HepG2 (cell line): ENCODE results near the gene ERVH48-1. TPM values are rescaled to one million over a fixed set of nuclear protein-coding genes. Genes with fewer than 3 reads are reported as not detected.
A peak's percentile ranks its signal among the peaks of the same experiment; 100 is the strongest.

ENCODE experiments used
- ELF1 ChIP-seq: sonication (generic); formaldehyde crosslinking; IDR thresholded peaks from 2 replicates; pipeline ENCODE4 v1.4.0; 2020; ENCODE audit warnings: missing genetic modification reagents
- SOX13 ChIP-seq, 3 experiments: fragments of 450-650 bp in 1 of 3; sonication (generic) in 1 of 3; formaldehyde crosslinking in 1 of 3; IDR thresholded peaks in 2 of 3; conservative IDR thresholded peaks in 1 of 3; 2 replicates each; pipeline versions ENCODE4 v1.5.0 to v1.6.1; 2016 to 2020; ENCODE audit warnings: antibody characterized with exemption in 1 of 3, mild to moderate bottlenecking in 1 of 3, missing compliant biosample characterization in 1 of 3, missing genetic modification reagents in 1 of 3, moderate library complexity in 1 of 3
- TCF12 ChIP-seq, 2 experiments: fragments of 450-650 bp in 1 of 2; sonication (generic) in 1 of 2; formaldehyde crosslinking in 1 of 2; IDR thresholded peaks; 2 replicates each; pipeline versions ENCODE4 v1.6.1 to v1.8.0; 2017 to 2022; ENCODE audit warnings: antibody characterized with exemption in 1 of 2, mild to moderate bottlenecking in 1 of 2, missing genetic modification reagents in 1 of 2, moderate library complexity in 1 of 2
- TOE1 ChIP-seq: sonication (generic); formaldehyde crosslinking; IDR thresholded peaks from 2 replicates; pipeline ENCODE4 v1.4.0; 2020; ENCODE audit warnings: mild to moderate bottlenecking, missing genetic modification reagents
- ZFY ChIP-seq: sonication (generic); formaldehyde crosslinking; IDR thresholded peaks from 2 replicates; pipeline ENCODE4 v1.4.0; 2020; ENCODE audit warnings: missing genetic modification reagents
- ZNF569 ChIP-seq: sonication (generic); formaldehyde crosslinking; IDR thresholded peaks from 2 replicates; pipeline ENCODE4 v1.5.0; 2020; ENCODE audit warnings: mild to moderate bottlenecking, missing genetic modification reagents, moderate library complexity, borderline replicate concordance
- polyA plus RNA-seq, 8 experiments: library from polyadenylated mRNA; depleted of rRNA in 3 of 8; stranded (reverse) in 7 of 8; unstranded in 1 of 8; fragments of >200 nt; fragmentation: Illumina TruSeq in 4 of 8; extraction: Trizol in 4 of 8; gene quantifications; 2 replicates each; pipeline versions ENCODE4 v1.2.1 to v1.2.3, GENCODE V29; 2011 to 2016; ENCODE audit warnings: low read depth in 4 of 8, missing spikeins in 1 of 8, mixed read lengths in 1 of 8; ENCODE audit not compliant: insufficient read depth in 1 of 8
- total RNA-seq, 5 experiments: library from RNA; depleted of rRNA; stranded (reverse); fragments of >200 nt; fragmentation: Illumina TruSeq; extraction: Trizol; gene quantifications; 2 replicates each; pipeline ENCODE4 v1.2.3, GENCODE V29; 2016; ENCODE audit warnings: low read depth in 1 of 5
- TF ChIP-seq, protein P1 (sequence below): sonication (generic); formaldehyde crosslinking; IDR thresholded peaks from 2 replicates; pipeline ENCODE4 v1.5.1; 2020; ENCODE audit warnings: mild to moderate bottlenecking, missing genetic modification reagents, borderline replicate concordance
- TF ChIP-seq, protein P2 (sequence below): sonication (generic); formaldehyde crosslinking; conservative IDR thresholded peaks from 2 replicates; pipeline ENCODE4 v1.4.0; 2020; ENCODE audit warnings: missing genetic modification reagents
- TF ChIP-seq, protein P3 (sequence below): sonication (generic); formaldehyde crosslinking; IDR thresholded peaks from 2 replicates; pipeline ENCODE4 v1.4.0; 2020; ENCODE audit warnings: missing genetic modification reagents
- TF ChIP-seq, protein P4 (sequence below): sonication (generic); formaldehyde crosslinking; IDR thresholded peaks from 2 replicates; pipeline ENCODE4 v1.8.0; 2023; ENCODE audit warnings: mild to moderate bottlenecking, missing genetic modification reagents

Gene ERVH48-1
- total and polyA plus RNA-seq, 2 of the 13 experiments (the other 11 are each of a cell fraction or from before 2014, with no cell fraction given): 1.8 TPM; not detected in 1

DNA sequence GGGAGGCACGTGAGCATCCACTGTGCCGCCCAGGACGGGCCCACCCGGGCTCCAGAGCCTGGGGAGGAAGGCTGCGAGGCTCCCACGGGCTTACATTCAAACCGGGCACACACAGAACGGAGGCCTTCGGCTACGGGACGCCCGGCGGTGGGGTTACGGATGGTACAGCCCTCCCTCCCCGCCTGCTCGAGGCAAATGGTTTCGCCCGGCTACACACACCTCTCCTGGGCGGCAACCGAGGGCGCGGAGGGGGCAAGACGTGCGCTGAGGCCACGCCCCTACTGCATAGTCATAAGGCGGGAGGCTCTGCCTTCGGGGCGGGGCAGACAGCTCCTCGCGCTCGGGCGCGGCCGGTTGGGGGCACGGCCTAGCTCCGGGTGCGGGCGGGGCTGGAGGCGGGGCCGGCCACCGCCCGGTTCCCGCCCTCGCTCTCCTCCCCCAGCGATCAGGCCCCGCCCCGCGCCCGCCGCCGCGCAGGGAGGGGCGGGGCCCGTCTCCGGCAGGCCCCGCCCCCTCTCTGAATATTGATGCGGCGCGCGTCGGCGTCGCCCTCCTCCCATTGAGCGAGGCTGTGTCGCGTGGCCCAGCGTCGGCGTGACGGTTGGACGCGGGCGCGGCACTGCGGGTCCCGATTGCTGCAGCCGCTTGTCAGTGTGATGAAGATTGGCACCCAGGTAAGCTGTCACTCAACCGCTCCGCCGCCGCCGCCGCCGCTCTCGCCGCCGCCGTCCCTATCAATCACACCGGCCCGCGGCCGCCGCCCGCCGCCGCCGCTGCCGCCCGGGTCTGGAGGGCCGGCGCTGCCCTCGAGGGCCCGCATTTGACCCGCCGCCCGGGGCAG, 48.8 kb upstream of the ERVH48-1 start, which contains the start of gene PKNOX1 (continued):
- TF ChIP-seq, protein P1, sequence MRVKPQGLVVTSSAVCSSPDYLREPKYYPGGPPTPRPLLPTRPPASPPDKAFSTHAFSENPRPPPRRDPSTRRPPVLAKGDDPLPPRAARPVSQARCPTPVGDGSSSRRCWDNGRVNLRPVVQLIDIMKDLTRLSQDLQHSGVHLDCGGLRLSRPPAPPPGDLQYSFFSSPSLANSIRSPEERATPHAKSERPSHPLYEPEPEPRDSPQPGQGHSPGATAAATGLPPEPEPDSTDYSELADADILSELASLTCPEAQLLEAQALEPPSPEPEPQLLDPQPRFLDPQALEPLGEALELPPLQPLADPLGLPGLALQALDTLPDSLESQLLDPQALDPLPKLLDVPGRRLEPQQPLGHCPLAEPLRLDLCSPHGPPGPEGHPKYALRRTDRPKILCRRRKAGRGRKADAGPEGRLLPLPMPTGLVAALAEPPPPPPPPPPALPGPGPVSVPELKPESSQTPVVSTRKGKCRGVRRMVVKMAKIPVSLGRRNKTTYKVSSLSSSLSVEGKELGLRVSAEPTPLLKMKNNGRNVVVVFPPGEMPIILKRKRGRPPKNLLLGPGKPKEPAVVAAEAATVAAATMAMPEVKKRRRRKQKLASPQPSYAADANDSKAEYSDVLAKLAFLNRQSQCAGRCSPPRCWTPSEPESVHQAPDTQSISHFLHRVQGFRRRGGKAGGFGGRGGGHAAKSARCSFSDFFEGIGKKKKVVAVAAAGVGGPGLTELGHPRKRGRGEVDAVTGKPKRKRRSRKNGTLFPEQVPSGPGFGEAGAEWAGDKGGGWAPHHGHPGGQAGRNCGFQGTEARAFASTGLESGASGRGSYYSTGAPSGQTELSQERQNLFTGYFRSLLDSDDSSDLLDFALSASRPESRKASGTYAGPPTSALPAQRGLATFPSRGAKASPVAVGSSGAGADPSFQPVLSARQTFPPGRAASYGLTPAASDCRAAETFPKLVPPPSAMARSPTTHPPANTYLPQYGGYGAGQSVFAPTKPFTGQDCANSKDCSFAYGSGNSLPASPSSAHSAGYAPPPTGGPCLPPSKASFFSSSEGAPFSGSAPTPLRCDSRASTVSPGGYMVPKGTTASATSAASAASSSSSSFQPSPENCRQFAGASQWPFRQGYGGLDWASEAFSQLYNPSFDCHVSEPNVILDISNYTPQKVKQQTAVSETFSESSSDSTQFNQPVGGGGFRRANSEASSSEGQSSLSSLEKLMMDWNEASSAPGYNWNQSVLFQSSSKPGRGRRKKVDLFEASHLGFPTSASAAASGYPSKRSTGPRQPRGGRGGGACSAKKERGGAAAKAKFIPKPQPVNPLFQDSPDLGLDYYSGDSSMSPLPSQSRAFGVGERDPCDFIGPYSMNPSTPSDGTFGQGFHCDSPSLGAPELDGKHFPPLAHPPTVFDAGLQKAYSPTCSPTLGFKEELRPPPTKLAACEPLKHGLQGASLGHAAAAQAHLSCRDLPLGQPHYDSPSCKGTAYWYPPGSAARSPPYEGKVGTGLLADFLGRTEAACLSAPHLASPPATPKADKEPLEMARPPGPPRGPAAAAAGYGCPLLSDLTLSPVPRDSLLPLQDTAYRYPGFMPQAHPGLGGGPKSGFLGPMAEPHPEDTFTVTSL (CRISPR knock-in tag): no peak
- TF ChIP-seq, protein P2, sequence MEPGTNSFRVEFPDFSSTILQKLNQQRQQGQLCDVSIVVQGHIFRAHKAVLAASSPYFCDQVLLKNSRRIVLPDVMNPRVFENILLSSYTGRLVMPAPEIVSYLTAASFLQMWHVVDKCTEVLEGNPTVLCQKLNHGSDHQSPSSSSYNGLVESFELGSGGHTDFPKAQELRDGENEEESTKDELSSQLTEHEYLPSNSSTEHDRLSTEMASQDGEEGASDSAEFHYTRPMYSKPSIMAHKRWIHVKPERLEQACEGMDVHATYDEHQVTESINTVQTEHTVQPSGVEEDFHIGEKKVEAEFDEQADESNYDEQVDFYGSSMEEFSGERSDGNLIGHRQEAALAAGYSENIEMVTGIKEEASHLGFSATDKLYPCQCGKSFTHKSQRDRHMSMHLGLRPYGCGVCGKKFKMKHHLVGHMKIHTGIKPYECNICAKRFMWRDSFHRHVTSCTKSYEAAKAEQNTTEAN (CRISPR knock-in tag): peak; percentile 60; the same call in 1 of the 2 replicates
- TF ChIP-seq TCF12 (IDR thresholded peaks at IDR 0.05) (no peak), TCF12 (CRISPR knock-in tag; IDR thresholded peaks at IDR 0.05) (no peak), SOX13 (IDR thresholded peaks at IDR 0.05) (no peak), SOX13 (CRISPR knock-in tag; conservative IDR thresholded peaks at IDR 0.05 in 1 of 2, IDR thresholded peaks at IDR 0.05 in 1 of 2) (0 out of 4 replicates have a peak, but pooled peaks of 1 of the 2 experiments have one; percentile 18), ELF1 (CRISPR knock-in tag) (peak; percentile 24; the same call in 1 of the 2 replicates), ZNF569 (CRISPR knock-in tag) (no peak), ZFY (CRISPR knock-in tag) (peak; percentile 71), TOE1 (CRISPR knock-in tag) (no peak)
- TF ChIP-seq, protein P3, sequence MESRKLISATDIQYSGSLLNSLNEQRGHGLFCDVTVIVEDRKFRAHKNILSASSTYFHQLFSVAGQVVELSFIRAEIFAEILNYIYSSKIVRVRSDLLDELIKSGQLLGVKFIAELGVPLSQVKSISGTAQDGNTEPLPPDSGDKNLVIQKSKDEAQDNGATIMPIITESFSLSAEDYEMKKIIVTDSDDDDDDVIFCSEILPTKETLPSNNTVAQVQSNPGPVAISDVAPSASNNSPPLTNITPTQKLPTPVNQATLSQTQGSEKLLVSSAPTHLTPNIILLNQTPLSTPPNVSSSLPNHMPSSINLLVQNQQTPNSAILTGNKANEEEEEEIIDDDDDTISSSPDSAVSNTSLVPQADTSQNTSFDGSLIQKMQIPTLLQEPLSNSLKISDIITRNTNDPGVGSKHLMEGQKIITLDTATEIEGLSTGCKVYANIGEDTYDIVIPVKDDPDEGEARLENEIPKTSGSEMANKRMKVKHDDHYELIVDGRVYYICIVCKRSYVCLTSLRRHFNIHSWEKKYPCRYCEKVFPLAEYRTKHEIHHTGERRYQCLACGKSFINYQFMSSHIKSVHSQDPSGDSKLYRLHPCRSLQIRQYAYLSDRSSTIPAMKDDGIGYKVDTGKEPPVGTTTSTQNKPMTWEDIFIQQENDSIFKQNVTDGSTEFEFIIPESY (CRISPR knock-in tag): peak; percentile 38
- TF ChIP-seq, protein P4, sequence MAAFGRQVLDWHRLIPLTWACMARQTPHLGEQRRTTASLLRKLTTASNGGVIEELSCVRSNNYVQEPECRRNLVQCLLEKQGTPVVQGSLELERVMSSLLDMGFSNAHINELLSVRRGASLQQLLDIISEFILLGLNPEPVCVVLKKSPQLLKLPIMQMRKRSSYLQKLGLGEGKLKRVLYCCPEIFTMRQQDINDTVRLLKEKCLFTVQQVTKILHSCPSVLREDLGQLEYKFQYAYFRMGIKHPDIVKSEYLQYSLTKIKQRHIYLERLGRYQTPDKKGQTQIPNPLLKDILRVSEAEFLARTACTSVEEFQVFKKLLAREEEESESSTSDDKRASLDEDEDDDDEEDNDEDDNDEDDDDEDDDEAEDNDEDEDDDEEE (CRISPR knock-in tag): 0 out of 2 replicates have a peak, but pooled peaks have one; percentile 43
